Activated T-cell treated with anti-CD3 and anti-CD28 coated beads, Interleukin-2, amount 50 U/mL, for 24 hours (primary cell): Measurements from ENCODE around the gene ALPI.
"Not testable (repeated sequence)": the region's sequence is repeated elsewhere in the genome, so short reads cannot be mapped to it uniquely, and the experiment has no call there.

Experiments used
- DNase-seq: peaks from one replicate; pipeline ENCODE4 v3.0.0-alpha.2; 2020
- H3K27ac Mint-ChIP-seq: 2 replicates; pipeline ENCODE4 v1.8.0; 2020; ENCODE audit warnings: mild to moderate bottlenecking, mixed read lengths
- H3K27me3 Mint-ChIP-seq: 2 replicates; pipeline ENCODE4 v1.8.0; 2020; ENCODE audit warnings: mixed read lengths
- H3K36me3 Mint-ChIP-seq: 2 replicates; pipeline ENCODE4 v1.8.0; 2020; ENCODE audit warnings: low read depth, mixed read lengths
- H3K4me1 Mint-ChIP-seq: 2 replicates; pipeline ENCODE4 v1.8.0; 2020; ENCODE audit warnings: low read depth, mixed read lengths
- H3K4me3 Mint-ChIP-seq: 2 replicates; pipeline ENCODE4 v1.8.0; 2020; ENCODE audit warnings: mild to moderate bottlenecking, moderate library complexity, mixed read lengths
- H3K9me3 Mint-ChIP-seq: 2 replicates; pipeline ENCODE4 v1.8.0; 2020; ENCODE audit warnings: mixed read lengths

ALPI gene

DNA sequence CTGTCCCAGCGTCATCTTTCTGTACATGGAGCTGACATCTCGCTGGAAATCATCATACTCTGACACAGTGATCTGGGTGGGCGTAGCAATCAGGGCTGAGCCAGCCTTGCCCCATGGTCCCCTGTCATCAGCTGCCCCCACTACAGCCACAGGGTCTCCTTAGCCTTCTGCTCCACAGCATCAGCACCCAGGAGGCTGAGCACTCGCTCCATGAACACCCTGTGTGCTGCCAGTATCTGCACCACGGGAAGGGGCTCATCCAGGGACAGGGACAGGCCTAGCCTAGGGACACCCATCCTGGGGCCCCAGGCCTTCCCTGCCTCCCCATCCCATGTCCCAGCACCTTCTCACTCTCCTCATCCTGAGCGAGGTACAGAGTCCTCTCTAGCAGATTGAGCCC is 37.9 kb upstream of the ALPI start:
- H3K9me3 Mint-ChIP-seq: peaks cover 3% of the 10 kb centered on the region
- peak overlapping the region; percentile 47 for H3K4me3 Mint-ChIP-seq
- no peaks in the 10 kb centered on the region for H3K36me3 Mint-ChIP-seq
- peaks cover 23% of the 10 kb centered on the region for H3K4me1 Mint-ChIP-seq
- no peak for DNase-seq
- H3K27ac Mint-ChIP-seq: no peak overlapping the region
- peaks cover 82% of the 10 kb centered on the region for H3K27me3 Mint-ChIP-seq

DNA sequence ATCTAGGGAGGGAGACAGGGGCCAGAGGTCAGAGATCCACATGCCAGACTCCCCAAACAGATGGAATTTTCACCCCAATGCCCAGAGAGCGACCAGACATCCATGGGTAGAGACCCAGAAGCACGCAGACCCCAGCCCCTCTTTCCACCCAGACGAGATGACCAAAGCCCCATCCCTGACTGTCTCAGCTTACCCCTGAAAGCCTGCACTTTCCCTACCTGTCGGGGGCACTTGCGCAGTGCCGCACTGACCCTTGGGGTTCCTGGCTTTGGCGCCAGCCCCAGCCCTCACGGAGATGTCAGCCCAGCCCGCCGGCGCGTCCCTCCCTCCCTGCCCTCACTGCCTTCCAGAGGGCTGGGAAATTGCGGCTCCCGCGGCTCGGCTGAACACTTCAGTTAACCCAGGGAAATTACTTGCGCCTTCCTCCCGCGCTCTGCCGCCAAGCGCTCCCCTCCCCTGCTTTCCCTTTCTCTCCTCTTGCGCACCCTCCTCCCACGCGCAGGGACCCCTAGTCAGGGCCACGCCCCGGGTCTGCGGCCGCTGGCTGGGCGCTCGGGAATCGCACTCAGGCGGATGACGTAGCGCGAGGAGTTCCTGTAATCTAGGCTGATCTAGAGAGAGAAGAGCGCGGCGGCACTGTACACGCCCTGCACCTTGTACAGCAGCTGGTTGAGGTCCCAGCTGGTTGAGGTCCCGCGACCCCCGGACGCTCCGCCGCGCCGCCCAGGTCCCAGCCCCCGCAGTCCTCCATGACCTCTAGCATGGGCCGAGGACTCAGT is 37.3 kb upstream of the ALPI start:
- H3K27me3 Mint-ChIP-seq: peaks cover 81% of the 10 kb centered on the region
- DNase-seq: no peak
- H3K27ac Mint-ChIP-seq: no peak overlapping the region
- H3K4me3 Mint-ChIP-seq: peak overlapping the region; percentile 47
- peaks cover 17% of the 10 kb centered on the region for H3K4me1 Mint-ChIP-seq
- no peaks in the 10 kb centered on the region for H3K36me3 Mint-ChIP-seq
- H3K9me3 Mint-ChIP-seq: peaks cover 3% of the 10 kb centered on the region

DNA sequence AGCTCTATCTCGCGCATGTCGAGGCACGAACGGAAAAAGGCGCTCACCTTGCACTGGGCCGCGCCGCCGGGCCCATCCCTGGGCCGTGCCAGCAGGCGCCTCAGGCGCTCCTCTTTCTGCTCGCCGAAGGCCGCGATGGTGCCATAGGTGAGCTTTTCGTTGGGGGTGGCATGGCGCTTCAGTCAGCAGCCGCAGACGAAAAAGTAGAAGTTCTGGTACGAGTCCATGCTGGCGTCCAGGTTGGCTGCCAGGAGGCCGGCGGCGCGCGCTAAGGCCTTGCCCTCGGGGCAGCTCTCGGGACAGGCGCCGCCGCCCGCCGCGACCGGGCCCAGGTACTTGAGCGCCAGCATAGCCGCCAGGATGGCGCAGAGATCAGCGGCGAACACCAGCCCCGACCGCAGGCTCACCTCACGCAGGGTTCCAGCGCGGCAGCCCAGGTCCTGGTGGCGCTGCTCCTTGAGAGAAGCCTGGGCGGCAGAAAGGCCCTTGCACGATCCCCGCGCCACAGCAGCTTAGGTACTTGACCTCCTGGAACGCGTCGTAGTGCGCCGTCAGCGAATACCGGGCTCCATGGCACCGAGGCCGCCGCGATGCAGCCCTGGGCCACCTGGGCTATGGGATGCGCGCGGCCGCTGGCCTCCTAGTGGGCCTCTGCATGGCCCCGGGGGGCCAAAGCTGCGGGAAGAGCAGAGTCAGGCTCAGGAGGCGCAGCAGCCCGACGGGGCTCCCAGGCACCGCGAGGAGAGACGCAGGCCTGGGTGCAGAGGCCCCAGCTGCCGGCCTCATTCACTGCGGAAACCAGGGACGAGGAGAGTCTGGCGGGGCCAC is 36.5 kb upstream of the ALPI start:
- Mint-ChIP-seq H3K4me1 (peaks cover 16% of the 10 kb centered on the region), H3K4me3 (peak overlapping the region; percentile 47), H3K27ac (no peak overlapping the region), H3K36me3 (no peaks in the 10 kb centered on the region), H3K9me3 (peaks cover 3% of the 10 kb centered on the region), H3K27me3 (peaks cover 80% of the 10 kb centered on the region)
- no peak for DNase-seq

DNA sequence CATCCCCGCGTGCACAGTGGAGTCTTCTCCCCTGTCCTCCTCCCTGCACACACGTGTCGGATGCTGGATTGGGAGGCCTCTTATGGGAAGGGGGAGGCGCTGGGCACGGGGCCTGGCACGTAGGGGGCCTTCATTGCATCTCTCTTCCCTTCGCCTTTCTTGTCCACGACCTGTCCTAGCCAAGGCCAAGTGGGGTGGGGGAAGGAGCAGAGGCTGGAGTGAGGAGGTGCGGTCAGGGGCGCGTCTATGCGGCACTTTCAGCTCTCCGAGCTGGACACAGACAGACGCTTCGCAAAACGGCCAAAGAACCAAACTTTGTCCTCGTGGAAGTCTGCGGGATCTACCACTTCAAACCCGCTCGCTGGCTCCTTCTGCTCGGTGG is 35.9 kb upstream of the ALPI start:
- no peaks in the 10 kb centered on the region for H3K36me3 Mint-ChIP-seq
- H3K4me1 Mint-ChIP-seq: peaks cover 16% of the 10 kb centered on the region
- no peak for DNase-seq
- H3K4me3 Mint-ChIP-seq: peak overlapping the region; percentile 45
- peaks cover 3% of the 10 kb centered on the region for H3K9me3 Mint-ChIP-seq
- no peak overlapping the region for H3K27ac Mint-ChIP-seq
- H3K27me3 Mint-ChIP-seq: peaks cover 76% of the 10 kb centered on the region

DNA sequence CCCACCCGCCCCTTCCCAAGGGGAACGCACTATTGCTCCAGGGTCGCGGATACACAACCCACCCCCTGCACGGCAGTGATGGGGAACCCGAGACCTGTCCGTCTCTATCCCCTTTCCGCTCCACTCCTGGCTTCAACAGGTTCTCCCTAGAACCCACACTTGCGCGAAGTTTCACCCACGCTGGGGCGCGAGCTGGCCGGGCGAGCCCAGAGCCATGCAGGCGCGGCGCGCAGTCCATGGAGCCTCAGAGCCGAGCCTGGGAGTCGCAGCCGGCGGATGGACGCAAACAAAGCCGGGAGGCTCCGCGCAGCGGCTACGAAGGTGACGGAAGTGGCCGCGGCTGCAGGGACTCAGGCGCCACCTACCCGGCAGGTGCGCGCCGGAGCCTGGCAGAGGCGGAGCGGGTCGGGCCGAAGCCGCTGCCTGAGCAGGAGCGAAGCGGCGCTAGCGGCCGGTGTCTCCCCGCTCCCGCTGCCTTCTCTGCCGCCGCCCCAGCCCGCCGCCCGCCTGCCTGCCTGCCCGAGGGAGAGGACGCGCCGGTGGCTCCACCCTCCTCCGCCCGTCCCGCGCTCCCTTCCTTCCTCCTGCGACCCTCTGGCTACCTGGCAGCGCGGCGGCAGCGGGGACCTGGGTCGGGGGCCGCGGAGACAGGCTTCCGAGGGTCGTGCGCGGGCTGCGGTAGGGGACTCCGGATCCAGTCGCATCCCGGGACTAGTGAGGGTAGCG is 35.3 kb upstream of the ALPI start:
- H3K36me3 Mint-ChIP-seq: no peaks in the 10 kb centered on the region
- H3K27ac Mint-ChIP-seq: no peak overlapping the region
- H3K4me3 Mint-ChIP-seq: peak overlapping the region; percentile 45
- peak; percentile 48 for DNase-seq
- H3K4me1 Mint-ChIP-seq: peaks cover 16% of the 10 kb centered on the region
- H3K27me3 Mint-ChIP-seq: peaks cover 72% of the 10 kb centered on the region
- peaks cover 3% of the 10 kb centered on the region for H3K9me3 Mint-ChIP-seq

DNA sequence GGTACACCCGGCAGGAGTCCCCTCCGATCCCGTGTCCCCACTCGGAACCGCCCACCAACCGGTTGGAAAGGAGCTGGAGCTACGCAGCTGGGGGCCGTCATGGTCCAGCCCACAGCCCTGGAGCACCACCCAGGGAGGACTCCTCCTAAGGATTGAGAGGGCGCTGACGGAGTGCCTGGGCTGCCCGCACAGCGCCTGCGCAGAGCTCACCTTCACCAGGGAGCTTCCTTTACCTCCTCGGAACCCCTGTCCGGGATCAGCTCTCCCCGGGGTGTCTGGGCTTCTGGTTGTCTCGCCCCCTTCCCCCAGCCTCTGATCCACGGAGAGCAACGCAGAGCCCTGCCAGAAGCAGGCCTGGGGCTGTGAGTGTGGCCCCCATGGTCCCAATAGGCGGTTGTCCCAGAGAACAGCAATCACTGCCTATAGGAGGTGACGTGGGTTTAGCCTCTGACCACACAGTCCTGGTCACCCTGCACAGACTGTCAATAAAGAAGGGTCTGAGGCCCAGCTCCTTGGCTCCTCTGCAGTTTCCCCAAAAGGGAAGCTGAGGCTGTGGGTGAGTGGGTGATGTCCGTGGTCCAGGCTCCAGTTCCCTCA is 34.7 kb upstream of the ALPI start:
- Mint-ChIP-seq H3K9me3 (peaks cover 3% of the 10 kb centered on the region), H3K27me3 (peaks cover 65% of the 10 kb centered on the region), H3K36me3 (no peaks in the 10 kb centered on the region), H3K27ac (no peak overlapping the region), H3K4me1 (peaks cover 16% of the 10 kb centered on the region), H3K4me3 (no peak overlapping the region)
- DNase-seq: no peak

DNA sequence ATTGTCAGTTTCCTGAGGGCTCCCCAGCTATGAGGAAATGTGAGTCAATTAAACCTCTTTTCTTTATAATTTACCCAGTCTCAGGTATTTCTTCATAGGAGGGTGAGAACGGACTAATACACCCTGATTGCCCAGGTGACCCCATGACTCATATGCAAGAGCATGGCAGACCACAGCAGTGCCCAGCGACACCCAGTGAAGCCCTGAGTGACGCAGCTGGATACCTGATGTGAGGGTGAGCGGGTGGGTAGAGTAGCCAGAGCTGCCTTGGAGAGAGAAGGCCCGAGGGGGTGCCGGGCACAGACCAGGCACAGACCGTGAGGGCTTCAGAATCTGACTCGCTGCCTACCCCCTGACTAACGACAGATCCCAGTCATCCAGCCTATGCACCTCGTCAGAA is 33.9 kb upstream of the ALPI start:
- Mint-ChIP-seq H3K36me3 (no peaks in the 10 kb centered on the region), H3K27me3 (peaks cover 61% of the 10 kb centered on the region), H3K27ac (no peak overlapping the region), H3K4me1 (peaks cover 16% of the 10 kb centered on the region), H3K9me3 (peaks cover 3% of the 10 kb centered on the region), H3K4me3 (no peak overlapping the region)
- DNase-seq: no peak

DNA sequence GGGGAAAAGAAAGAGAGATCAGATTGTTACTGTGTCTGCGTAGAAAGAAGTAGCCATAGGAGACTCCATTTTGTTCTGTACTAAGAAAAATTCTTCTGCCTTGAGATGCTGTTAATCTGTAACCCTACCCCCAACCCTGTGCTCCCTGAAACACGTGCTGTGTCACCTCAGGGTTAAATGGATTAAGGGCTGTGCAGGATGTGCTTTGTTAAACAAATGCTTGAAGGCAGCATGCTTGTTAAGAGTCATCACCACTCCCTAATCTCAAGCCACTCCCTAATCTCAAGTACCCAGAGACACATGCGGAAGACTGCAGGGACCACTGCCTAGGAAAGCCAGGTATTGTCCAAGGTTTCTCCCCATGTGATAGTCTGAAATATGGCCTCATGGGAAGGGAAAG is 33.0 kb upstream of the ALPI start:
- H3K4me3 Mint-ChIP-seq, DNase-seq, H3K36me3 Mint-ChIP-seq, H3K9me3 Mint-ChIP-seq, H3K27ac Mint-ChIP-seq: not testable (repeated sequence)
- Mint-ChIP-seq H3K4me1 (peaks cover 16% of the 10 kb centered on the region), H3K27me3 (peaks cover 54% of the 10 kb centered on the region)

DNA sequence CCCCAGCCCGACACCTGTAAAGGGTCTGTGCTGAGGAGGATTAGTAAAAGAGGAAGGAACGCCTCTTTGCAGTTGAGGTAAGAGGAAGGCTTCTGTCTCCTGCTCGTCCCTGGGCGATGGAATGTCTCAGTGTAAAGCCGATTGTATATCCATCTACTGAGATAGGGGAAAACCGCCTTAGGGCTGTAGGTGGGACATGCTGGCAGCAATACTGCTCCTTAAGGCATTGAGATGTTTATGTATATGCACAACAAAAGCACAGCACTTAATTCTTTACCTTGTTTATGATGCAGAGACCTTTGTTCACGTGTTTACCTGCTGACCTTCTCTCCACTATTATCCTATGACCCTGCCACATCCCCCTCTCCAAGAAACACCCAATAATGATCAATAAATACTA is 32.5 kb upstream of the ALPI start:
- not testable (repeated sequence) for DNase-seq, H3K4me3 Mint-ChIP-seq, H3K27ac Mint-ChIP-seq, H3K36me3 Mint-ChIP-seq, H3K9me3 Mint-ChIP-seq
- Mint-ChIP-seq H3K27me3 (peaks cover 50% of the 10 kb centered on the region), H3K4me1 (peaks cover 14% of the 10 kb centered on the region)

DNA sequence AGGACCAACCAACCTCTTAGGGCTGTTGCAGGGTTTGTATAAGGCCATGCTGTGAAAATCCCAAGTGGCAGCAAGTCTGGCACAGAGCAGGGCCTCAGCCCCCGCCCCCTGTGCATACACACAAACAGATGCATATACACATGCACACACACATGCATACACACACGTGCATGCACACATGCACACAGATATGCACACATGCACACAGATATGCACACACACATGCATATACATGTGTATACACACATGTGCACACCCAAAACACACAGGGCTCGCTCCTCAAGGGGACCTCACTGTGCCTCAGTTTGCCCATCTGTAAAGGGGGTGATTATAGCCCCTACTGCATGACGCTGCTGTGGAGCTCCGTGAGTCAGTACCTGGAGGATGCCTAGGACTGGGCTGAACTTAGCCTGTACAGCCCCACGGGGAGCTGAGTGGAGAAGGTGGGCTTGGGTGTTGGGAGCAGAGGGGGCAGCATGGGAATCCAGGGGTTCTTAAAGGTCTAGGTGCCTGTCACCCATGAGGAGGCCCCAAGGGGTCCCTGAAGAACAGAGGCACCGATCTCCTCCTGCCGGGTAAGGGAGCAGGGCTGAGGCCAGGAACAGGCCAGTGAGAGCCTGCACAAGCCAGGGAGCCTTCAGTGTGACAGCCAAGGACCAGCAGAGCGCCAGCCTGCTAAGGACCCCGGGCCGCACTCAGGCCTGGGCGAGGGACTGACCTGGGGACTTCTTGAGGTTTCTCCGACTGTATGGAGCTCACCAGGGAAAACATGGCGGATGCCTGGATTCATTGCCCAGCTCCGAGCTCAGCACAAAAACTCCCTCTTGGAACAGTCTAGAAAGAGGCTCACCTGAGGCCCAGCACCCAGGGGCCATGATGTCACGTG is 24.0 kb upstream of the ALPI start:
- peaks cover 3% of the 10 kb centered on the region for H3K27me3 Mint-ChIP-seq
- no peak overlapping the region for H3K4me3 Mint-ChIP-seq
- no peak overlapping the region for H3K27ac Mint-ChIP-seq
- H3K4me1 Mint-ChIP-seq: no peaks in the 10 kb centered on the region
- DNase-seq: no peak
- no peaks in the 10 kb centered on the region for H3K9me3 Mint-ChIP-seq
- no peaks in the 10 kb centered on the region for H3K36me3 Mint-ChIP-seq

DNA sequence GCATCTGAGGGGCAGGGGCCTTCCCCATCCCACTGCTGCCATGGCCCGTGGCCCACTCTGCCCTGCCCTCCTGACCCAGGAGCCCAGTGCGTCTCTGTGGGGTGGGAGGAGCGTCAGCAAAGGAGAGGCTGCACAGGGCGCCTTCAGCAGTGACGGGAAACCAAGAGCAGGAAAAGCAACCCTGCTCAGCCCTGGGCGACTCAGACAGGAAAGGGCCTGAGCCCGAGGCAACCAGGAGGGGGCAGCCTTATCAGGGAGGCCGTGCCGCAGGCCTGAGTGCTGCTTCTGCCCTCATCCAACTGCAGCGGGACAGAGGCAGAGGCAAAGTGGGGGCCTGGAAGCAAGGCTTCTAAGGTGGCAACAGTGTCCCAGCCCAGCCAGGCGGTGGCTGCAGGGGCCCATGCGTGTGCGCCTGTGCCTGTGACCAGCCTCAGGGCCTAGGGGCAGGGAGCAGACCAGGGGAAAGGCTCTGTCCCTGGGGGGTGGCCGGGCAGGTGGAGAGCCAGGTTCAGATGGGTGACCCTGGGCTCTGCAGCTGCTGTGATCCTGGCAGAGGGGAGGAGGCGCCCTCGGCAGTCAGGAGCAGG is 23.3 kb upstream of the ALPI start:
- Mint-ChIP-seq H3K4me3 (no peak overlapping the region), H3K9me3 (no peaks in the 10 kb centered on the region), H3K4me1 (no peaks in the 10 kb centered on the region), H3K36me3 (no peaks in the 10 kb centered on the region), H3K27ac (no peak overlapping the region), H3K27me3 (peaks cover 6% of the 10 kb centered on the region)
- DNase-seq: no peak

DNA sequence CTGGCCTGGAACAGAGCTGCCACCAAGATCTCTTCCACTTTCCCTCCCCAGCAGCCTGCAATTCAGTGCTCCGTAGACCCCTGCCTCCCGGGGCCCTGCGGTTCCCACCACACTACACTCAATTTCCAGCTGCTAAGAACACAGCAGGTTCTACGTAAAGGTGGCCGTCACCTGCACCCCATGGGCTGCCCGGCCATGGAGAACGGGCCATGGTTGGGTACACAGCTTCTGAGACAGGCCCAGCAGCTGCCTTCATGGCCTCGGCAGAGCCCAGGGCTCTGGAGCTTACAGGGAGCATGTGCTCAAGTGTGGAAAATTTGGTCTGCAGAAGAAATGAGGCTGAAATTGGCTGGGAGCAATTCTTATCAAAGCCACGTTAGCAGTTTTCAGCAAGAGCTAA is 22.3 kb upstream of the ALPI start:
- not testable (repeated sequence) for H3K4me3 Mint-ChIP-seq, H3K27ac Mint-ChIP-seq, H3K4me1 Mint-ChIP-seq, DNase-seq, H3K36me3 Mint-ChIP-seq, H3K9me3 Mint-ChIP-seq, H3K27me3 Mint-ChIP-seq

DNA sequence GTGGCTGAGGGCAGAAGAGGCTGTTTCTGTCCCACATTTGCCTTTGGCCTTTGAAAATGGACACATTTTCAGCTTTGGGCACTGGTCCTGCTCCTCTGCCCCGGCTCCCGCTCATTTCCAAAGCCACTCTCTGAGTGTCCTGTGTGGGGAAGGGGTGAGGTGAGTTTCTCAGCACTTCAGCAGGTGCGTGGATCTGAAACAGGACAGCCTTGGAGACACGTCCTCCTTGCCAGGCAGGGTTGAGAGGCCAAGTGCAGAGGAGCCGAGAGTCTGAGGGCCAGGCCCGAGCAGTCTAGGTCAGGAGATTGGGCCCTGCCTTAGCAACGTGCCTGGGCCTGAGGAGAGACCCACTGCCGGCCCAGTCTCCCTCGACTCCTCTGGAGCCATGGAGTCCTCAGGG is 21.9 kb upstream of the ALPI start:
- peaks cover 6% of the 10 kb centered on the region for H3K27me3 Mint-ChIP-seq
- no peak overlapping the region for H3K4me3 Mint-ChIP-seq
- no peaks in the 10 kb centered on the region for H3K9me3 Mint-ChIP-seq
- H3K36me3 Mint-ChIP-seq: no peaks in the 10 kb centered on the region
- H3K27ac Mint-ChIP-seq: no peak overlapping the region
- no peak for DNase-seq
- no peaks in the 10 kb centered on the region for H3K4me1 Mint-ChIP-seq
